Smooth muscle cell (in vitro differentiated cells): ENCODE data around the gene SNX15. TPM values are rescaled to one million over a fixed set of nuclear protein-coding genes. Genes with fewer than 3 reads are reported as not detected.

ENCODE experiments used
- DNase-seq: peaks from one replicate; lab custom pipeline; 2025; ENCODE audit not compliant: unreplicated experiment; lab: John Stamatoyannopoulos, UW
- H2AFZ ChIP-seq: fragments of 200-600 bp; sonication (generic); 2 replicates; pipeline ENCODE4 v1.6.0; 2016; ENCODE audit warnings: antibody characterized with exemption, low read depth, mild to moderate bottlenecking
- H3F3A ChIP-seq: fragments of 200-600 bp; sonication (generic); 2 replicates; pipeline ENCODE4 v1.6.0; 2017; ENCODE audit warnings: antibody characterized with exemption, low read depth
- H3K27ac ChIP-seq: fragments of 200-600 bp; sonication (generic); 2 replicates; pipeline ENCODE4 v1.5.1; 2016; ENCODE audit warnings: low read depth, mild to moderate bottlenecking
- H3K27me3 ChIP-seq: fragments of 200-600 bp; sonication (generic); 2 replicates; pipeline ENCODE4 v1.6.1; 2016; ENCODE audit warnings: low read depth, mild to moderate bottlenecking
- H3K36me3 ChIP-seq: fragments of 200-600 bp; sonication (generic); 2 replicates; pipeline ENCODE4 v1.5.1; 2016; ENCODE audit warnings: low read depth
- H3K4me1 ChIP-seq: fragments of 200-600 bp; sonication (generic); 2 replicates; pipeline ENCODE4 v1.5.1; 2016; ENCODE audit warnings: low read depth
- H3K4me2 ChIP-seq: fragments of 200-600 bp; sonication (generic); 2 replicates; pipeline ENCODE4 v1.6.0; 2016; ENCODE audit warnings: mild to moderate bottlenecking
- H3K4me3 ChIP-seq: fragments of 200-600 bp; sonication (generic); 2 replicates; pipeline ENCODE4 v1.5.1; 2016; ENCODE audit warnings: mild to moderate bottlenecking
- H3K79me2 ChIP-seq: fragments of 200-600 bp; sonication (generic); 2 replicates; pipeline ENCODE4 v1.6.0; 2016; ENCODE audit warnings: low read depth, mild to moderate bottlenecking
- H3K9ac ChIP-seq: fragments of 200-600 bp; sonication (generic); 2 replicates; pipeline ENCODE4 v1.6.0; 2016; ENCODE audit warnings: low read depth
- H3K9me3 ChIP-seq: fragments of 200-600 bp; sonication (generic); replicated peaks from 2 replicates; pipeline ENCODE4 v1.5.1; 2016; ENCODE audit warnings: low read depth
- H4K20me1 ChIP-seq: fragments of 200-600 bp; sonication (generic); 2 replicates; pipeline ENCODE4 v1.6.0; 2016; ENCODE audit warnings: low read depth
- WGBS: methylation state at CpG from one replicate; pipeline ENCODE4 v1.1.7; 2016; ENCODE audit warnings: low lambda C conversion rate; 5-methylcytosine and 5-hydroxymethylcytosine counted together
- polyA plus RNA-seq: library from polyadenylated mRNA; unstranded; fragments of >200 nt; fragmentation: Nextera tagmentation; extraction: Ambion mirVana; gene quantifications from 2 replicates; pipeline ENCODE4 v1.2.1, GENCODE V29; 2016
- total RNA-seq: library from RNA; depleted of rRNA; stranded (reverse); fragments of >200 nt; gene quantifications from 2 replicates; pipeline ENCODE4 v1.2.3, GENCODE V29; 2014
- TF ChIP-seq, protein P1 (sequence below): fragments of 200-600 bp; sonication (generic); IDR thresholded peaks from 2 replicates; pipeline ENCODE4 v1.5.1; 2017; ENCODE audit warnings: borderline replicate concordance, mild to moderate bottlenecking, antibody characterized with exemption; ENCODE audit not compliant: insufficient read depth, poor library complexity, severe bottlenecking

The SNX15 gene
- total and polyA plus RNA-seq, 2 experiments from 2014 or later, result 14.8 to 24.7 TPM

GRCh38 chr11:65066315-65066714, 39.1 kb downstream of the SNX15 start:
- no peak for DNase-seq
- H3K27me3 ChIP-seq, result no peaks in the 10 kb centered on the region
- 79% methylated on average over 11 of the region's 11 CpGs for WGBS
- H2AFZ ChIP-seq, result no peak overlapping the region
- no peaks in the 10 kb centered on the region for H3K9me3 ChIP-seq
- H3K27ac ChIP-seq, result no peak overlapping the region
- H3K4me1 ChIP-seq, result no peaks in the 10 kb centered on the region
- H3K4me3 ChIP-seq, result no peak overlapping the region
- no peaks in the 10 kb centered on the region for H3F3A ChIP-seq
- no peak overlapping the region for H3K9ac ChIP-seq
- TF ChIP-seq, protein P1, sequence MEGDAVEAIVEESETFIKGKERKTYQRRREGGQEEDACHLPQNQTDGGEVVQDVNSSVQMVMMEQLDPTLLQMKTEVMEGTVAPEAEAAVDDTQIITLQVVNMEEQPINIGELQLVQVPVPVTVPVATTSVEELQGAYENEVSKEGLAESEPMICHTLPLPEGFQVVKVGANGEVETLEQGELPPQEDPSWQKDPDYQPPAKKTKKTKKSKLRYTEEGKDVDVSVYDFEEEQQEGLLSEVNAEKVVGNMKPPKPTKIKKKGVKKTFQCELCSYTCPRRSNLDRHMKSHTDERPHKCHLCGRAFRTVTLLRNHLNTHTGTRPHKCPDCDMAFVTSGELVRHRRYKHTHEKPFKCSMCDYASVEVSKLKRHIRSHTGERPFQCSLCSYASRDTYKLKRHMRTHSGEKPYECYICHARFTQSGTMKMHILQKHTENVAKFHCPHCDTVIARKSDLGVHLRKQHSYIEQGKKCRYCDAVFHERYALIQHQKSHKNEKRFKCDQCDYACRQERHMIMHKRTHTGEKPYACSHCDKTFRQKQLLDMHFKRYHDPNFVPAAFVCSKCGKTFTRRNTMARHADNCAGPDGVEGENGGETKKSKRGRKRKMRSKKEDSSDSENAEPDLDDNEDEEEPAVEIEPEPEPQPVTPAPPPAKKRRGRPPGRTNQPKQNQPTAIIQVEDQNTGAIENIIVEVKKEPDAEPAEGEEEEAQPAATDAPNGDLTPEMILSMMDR, result no peak
- H3K79me2 ChIP-seq, result no peaks in the 10 kb centered on the region
- no peaks in the 10 kb centered on the region for H4K20me1 ChIP-seq
- H3K36me3 ChIP-seq, result no peaks in the 10 kb centered on the region
- no peak overlapping the region for H3K4me2 ChIP-seq

GRCh38 chr11:65066805-65067291, 39.6 kb downstream of the SNX15 start:
- WGBS, result 82% methylated on average over 4 of the region's 4 CpGs
- Histone ChIP-seq H2AFZ (no peak overlapping the region), H3K27me3 (no peaks in the 10 kb centered on the region), H3K27ac (no peak overlapping the region), H3K9ac (no peak overlapping the region), H3K4me2 (no peak overlapping the region), H3K9me3 (no peaks in the 10 kb centered on the region), H3K79me2 (no peaks in the 10 kb centered on the region), H4K20me1 (no peaks in the 10 kb centered on the region), H3K4me1 (no peaks in the 10 kb centered on the region), H3K36me3 (no peaks in the 10 kb centered on the region), H3F3A (no peaks in the 10 kb centered on the region), H3K4me3 (no peak overlapping the region)
- DNase-seq, result no peak
- TF ChIP-seq, protein P1, result no peak

GRCh38 chr11:65067446-65067845, 40.2 kb downstream of the SNX15 start:
- H3K27me3 ChIP-seq, result no peaks in the 10 kb centered on the region
- no peak overlapping the region for H3K4me3 ChIP-seq
- H3K27ac ChIP-seq, result no peak overlapping the region
- no peaks in the 10 kb centered on the region for H3F3A ChIP-seq
- no peak overlapping the region for H3K9ac ChIP-seq
- H3K36me3 ChIP-seq, result no peaks in the 10 kb centered on the region
- no peaks in the 10 kb centered on the region for H4K20me1 ChIP-seq
- WGBS, result 88% methylated on average over 10 of the region's 10 CpGs
- H3K4me1 ChIP-seq, result no peaks in the 10 kb centered on the region
- H3K79me2 ChIP-seq, result no peaks in the 10 kb centered on the region
- H2AFZ ChIP-seq, result no peak overlapping the region
- TF ChIP-seq, protein P1, result no peak
- no peaks in the 10 kb centered on the region for H3K9me3 ChIP-seq
- no peak for DNase-seq
- H3K4me2 ChIP-seq, result no peak overlapping the region

GRCh38 chr11:65069217-65069616, 42.0 kb downstream of the SNX15 start:
- H2AFZ ChIP-seq, result no peak overlapping the region
- WGBS, result 85% methylated on average over 9 of the region's 9 CpGs
- DNase-seq, result no peak

More at GRCh38 chr11:65069217-65069616, 42.0 kb downstream of the SNX15 start:
- Histone ChIP-seq H4K20me1 (no peaks in the 10 kb centered on the region), H3F3A (no peaks in the 10 kb centered on the region), H3K27ac (no peak overlapping the region), H3K4me1 (no peaks in the 10 kb centered on the region), H3K79me2 (no peaks in the 10 kb centered on the region), H3K9me3 (no peaks in the 10 kb centered on the region), H3K27me3 (no peaks in the 10 kb centered on the region), H3K36me3 (no peaks in the 10 kb centered on the region), H3K4me2 (no peak overlapping the region), H3K4me3 (no peak overlapping the region), H3K9ac (no peak overlapping the region)
- TF ChIP-seq, protein P1, result no peak
